NB4 (cell line): ENCODE results near the gene DNAJC24.

Experiments used
- MYC ChIP-seq: IDR thresholded peaks from 2 replicates; pipeline ENCODE4 v1.6.1; 2011; ENCODE audit warnings: low read depth, low read length
- POLR2A ChIP-seq: IDR thresholded peaks from 2 replicates; pipeline ENCODE4 v1.6.1; 2011; ENCODE audit warnings: mild to moderate bottlenecking; ENCODE audit not compliant: insufficient read length; ENCODE audit errors: extremely low read depth
- TF ChIP-seq, protein P1 (sequence below): IDR thresholded peaks from 2 replicates; pipeline ENCODE4 v1.6.1; 2011; ENCODE audit warnings: low read depth, low read length
- TF ChIP-seq, protein P2 (sequence below): IDR thresholded peaks from one replicate; pipeline ENCODE4 v1.5.1; 2012; ENCODE audit warnings: low read depth, low read length

DNA sequence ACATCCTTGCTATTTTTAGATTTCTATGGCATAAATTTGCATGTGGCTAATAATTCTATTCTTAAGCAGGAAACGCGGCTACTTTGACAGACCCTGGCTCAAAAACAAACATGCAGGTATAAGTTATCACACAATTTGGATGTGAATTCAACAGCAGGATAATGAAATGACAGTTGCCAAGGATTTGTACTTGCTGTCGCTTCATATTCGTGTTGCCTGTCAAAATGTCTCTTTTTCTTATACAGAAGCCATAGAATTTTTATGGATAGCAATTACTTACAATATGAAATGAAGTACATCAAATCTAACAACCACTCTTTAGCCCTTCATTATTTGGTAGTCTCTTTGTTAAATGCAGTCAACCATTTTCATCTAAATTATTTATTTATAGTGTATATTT is 46.5 kb upstream of the DNAJC24 start:
- TF ChIP-seq POLR2A (no peak), MYC (no peak)
- TF ChIP-seq, protein P1, sequence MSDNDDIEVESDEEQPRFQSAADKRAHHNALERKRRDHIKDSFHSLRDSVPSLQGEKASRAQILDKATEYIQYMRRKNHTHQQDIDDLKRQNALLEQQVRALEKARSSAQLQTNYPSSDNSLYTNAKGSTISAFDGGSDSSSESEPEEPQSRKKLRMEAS = no peak
- TF ChIP-seq, protein P2, sequence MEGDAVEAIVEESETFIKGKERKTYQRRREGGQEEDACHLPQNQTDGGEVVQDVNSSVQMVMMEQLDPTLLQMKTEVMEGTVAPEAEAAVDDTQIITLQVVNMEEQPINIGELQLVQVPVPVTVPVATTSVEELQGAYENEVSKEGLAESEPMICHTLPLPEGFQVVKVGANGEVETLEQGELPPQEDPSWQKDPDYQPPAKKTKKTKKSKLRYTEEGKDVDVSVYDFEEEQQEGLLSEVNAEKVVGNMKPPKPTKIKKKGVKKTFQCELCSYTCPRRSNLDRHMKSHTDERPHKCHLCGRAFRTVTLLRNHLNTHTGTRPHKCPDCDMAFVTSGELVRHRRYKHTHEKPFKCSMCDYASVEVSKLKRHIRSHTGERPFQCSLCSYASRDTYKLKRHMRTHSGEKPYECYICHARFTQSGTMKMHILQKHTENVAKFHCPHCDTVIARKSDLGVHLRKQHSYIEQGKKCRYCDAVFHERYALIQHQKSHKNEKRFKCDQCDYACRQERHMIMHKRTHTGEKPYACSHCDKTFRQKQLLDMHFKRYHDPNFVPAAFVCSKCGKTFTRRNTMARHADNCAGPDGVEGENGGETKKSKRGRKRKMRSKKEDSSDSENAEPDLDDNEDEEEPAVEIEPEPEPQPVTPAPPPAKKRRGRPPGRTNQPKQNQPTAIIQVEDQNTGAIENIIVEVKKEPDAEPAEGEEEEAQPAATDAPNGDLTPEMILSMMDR = no peak
